GM12878 (cell line): ENCODE results near the gene SVOP. TPM values are rescaled to one million over a fixed set of nuclear protein-coding genes. Genes with fewer than 3 reads are reported as not detected.

Experiments
- ATAC-seq: fragments of 200-7000 bp; cut with Tn5 transposase; 3 replicates; pipeline ENCODE4 v1.9.1; 2020; ENCODE audit warnings: mild to moderate bottlenecking, moderate library complexity
- BruUV-seq: library from RNA; stranded (reverse); fragments of 400-500 nt; replicated peaks from 2 replicates; lab custom pipeline; 2021; lab: Mats Ljungman, UMichigan
- CTCF ChIA-PET: fragments of 300-600 bp; sonication (Branson Sonifier 250); formaldehyde crosslinking; extraction: SDS; loops from one replicate; lab custom pipeline; 2021; ENCODE audit warnings: inconsistent platforms; lab: Yijun Ruan, JAX
- POLR2A ChIA-PET: fragments of 350-600 bp; formaldehyde crosslinking; extraction: SDS; loops from one replicate; lab custom pipeline; 2021; ENCODE audit warnings: inconsistent platforms; lab: Charles Lee
- RAD21 ChIA-PET: fragments of 300-600 bp; sonication (Branson Sonifier 250); formaldehyde crosslinking; loops from one replicate; lab custom pipeline; 2023; ENCODE audit warnings: antibody characterized with exemption; ENCODE audit not compliant: unreplicated experiment; lab: Charles Lee
- SMC1A ChIA-PET: fragments of 300-600 bp; sonication (Branson Sonifier 250); formaldehyde crosslinking; loops from one replicate; lab custom pipeline; 2023; ENCODE audit not compliant: unreplicated experiment, uncharacterized antibody; lab: Charles Lee
- DNase-seq: peaks from one replicate; pipeline ENCODE4 v3.0.0-alpha.2; 2011; ENCODE audit warnings: low read depth, low spot score
- FAIRE-seq: peaks from 3 replicates; lab custom pipeline; 2011; peaks lifted over from hg19 to GRCh38; lab: Jason Lieb, UNC
- H2AFZ ChIP-seq: 2 replicates; pipeline ENCODE4 v1.6.0; 2011; ENCODE audit warnings: low read depth, low read length, control low read depth; ENCODE audit not compliant: control insufficient read depth
- H3K27ac ChIP-seq: 2 replicates; pipeline ENCODE4 v1.5.1; 2011; ENCODE audit warnings: control low read depth; ENCODE audit not compliant: control insufficient read depth, insufficient read depth
- H3K27me3 ChIP-seq, 2 experiments: replicated peaks in 1 of 2; 2 replicates each; pipeline versions ENCODE4 v1.6.0 to v1.6.1; 2011; ENCODE audit warnings: low read length in 1 of 2; ENCODE audit not compliant: control insufficient read depth in 2 of 2, insufficient read depth in 2 of 2
- H3K36me3 ChIP-seq, 2 experiments: 2 replicates each; pipeline ENCODE4 v1.5.1; 2011; ENCODE audit warnings: low read length in 1 of 2; ENCODE audit not compliant: control insufficient read depth in 2 of 2, insufficient read depth in 2 of 2
- H3K4me1 ChIP-seq: 2 replicates; pipeline ENCODE4 v1.6.1; 2011; ENCODE audit warnings: mild to moderate bottlenecking, low read length, moderate library complexity, mixed read lengths; ENCODE audit not compliant: control insufficient read depth, insufficient read depth
- H3K4me2 ChIP-seq: 2 replicates; pipeline ENCODE4 v1.6.0; 2011; ENCODE audit warnings: control low read depth; ENCODE audit not compliant: control insufficient read depth, insufficient read depth
- H3K4me3 ChIP-seq: fragments of 200-600 bp; sonication (generic); 2 replicates; pipeline ENCODE4 v1.5.1; 2016
- H3K79me2 ChIP-seq: 2 replicates; pipeline ENCODE4 v1.6.0; 2011; ENCODE audit warnings: low read length; ENCODE audit not compliant: control insufficient read depth, insufficient read depth
- H3K9ac ChIP-seq: 2 replicates; pipeline ENCODE4 v1.8.0; 2011; ENCODE audit warnings: low read length, control low read depth, mixed read lengths; ENCODE audit not compliant: control insufficient read depth, insufficient read depth
- H3K9me3 ChIP-seq: replicated peaks from 3 replicates; pipeline ENCODE4 v1.5.1; 2011; ENCODE audit warnings: mild to moderate bottlenecking, low read length; ENCODE audit not compliant: control insufficient read depth, insufficient read depth
- H4K20me1 ChIP-seq: 2 replicates; pipeline ENCODE4 v1.6.0; 2011; ENCODE audit not compliant: control insufficient read depth, insufficient read depth
- MTA3 ChIP-seq: IDR thresholded peaks from 2 replicates; pipeline ENCODE4 v1.6.1; 2012; ENCODE audit warnings: low read length, inconsistent platforms, borderline replicate concordance
- ZBTB40 ChIP-seq: fragments of 450-650 bp; IDR thresholded peaks from 2 replicates; pipeline ENCODE4 v1.6.1; 2016; ENCODE audit warnings: mild to moderate bottlenecking, moderate library complexity, borderline replicate concordance
- WGBS: methylation state at CpG from one replicate; pipeline ENCODE4 v1.1.6; 2016; ENCODE audit warnings: low lambda C conversion rate; ENCODE audit not compliant: insufficient replicate concordance, insufficient coverage; ENCODE audit errors: missing lambda C conversion rate; 5-methylcytosine and 5-hydroxymethylcytosine counted together
- in situ Hi-C: fragments of 300-500 bp; cut with MboI; formaldehyde crosslinking; loops from 9 replicates; pipeline ENCODE4 v1.14.3; 2018; ENCODE audit warnings: mixed read lengths
- intact Hi-C: fragments of 100-400 bp; cut with micrococcal nuclease; formaldehyde crosslinking; loops from one replicate; pipeline ENCODE4 v1.14.2; 2022; ENCODE audit not compliant: unreplicated experiment
- polyA plus RNA-seq, 11 experiments: library from polyadenylated mRNA; depleted of rRNA in 4 of 11; unstranded in 6 of 11; stranded (reverse) in 5 of 11; fragments of >200 nt; fragmentation: Nextera tagmentation in 4 of 11; fragmentation: Illumina TruSeq in 1 of 11; extraction: Ambion mirVana in 4 of 11; extraction: Trizol in 1 of 11; gene quantifications; 1 replicate in 1 of 11; 2 replicates in 10 of 11; pipeline versions ENCODE4 v1.2.1 to v1.2.3, GENCODE V29; 2011 to 2016; ENCODE audit warnings: inconsistent platforms in 2 of 11, missing spikeins in 2 of 11, low read depth in 1 of 11
- total RNA-seq, 4 experiments: library from RNA; depleted of rRNA in 3 of 4; stranded (reverse); fragments of >200 nt in 3 of 4; fragmentation: Illumina TruSeq in 1 of 4; extraction: Trizol in 1 of 4; gene quantifications; 2 replicates each; pipeline versions ENCODE4 v1.2.1 to v1.2.3, GENCODE V29; 2013 to 2021

Gene SVOP
- total and polyA plus RNA-seq, 10 of the 15 experiments (the other 5 are each of a cell fraction or from before 2014, with no cell fraction given), result under 0.01 TPM; not detected in 9

- in situ Hi-C loops (no loop called here), intact Hi-C loops (no loop called here)
- 83% methylated on average over 5 of the region's 5 CpGs for WGBS
- H3K27me3 ChIP-seq, result no peaks in the 10 kb centered on the region
- H3K9me3 ChIP-seq, result no peaks in the 10 kb centered on the region; the same call in 2 of the 3 replicates
- CTCF ChIA-PET, result no interaction called here
- SMC1A ChIA-PET, result no interaction called here
- no peak overlapping the region for H2AFZ ChIP-seq
- H3K4me2 ChIP-seq, result no peak overlapping the region
- H4K20me1 ChIP-seq, result no peaks in the 10 kb centered on the region
- RAD21 ChIA-PET, result no interaction called here
- DNase-seq (no peak), ATAC-seq (no peak), FAIRE-seq (no peak)
- peaks cover 5% of the 10 kb centered on the region for H3K4me1 ChIP-seq
- no peak overlapping the region for H3K9ac ChIP-seq
- no peak overlapping the region for H3K27ac ChIP-seq
- H3K79me2 ChIP-seq, result no peaks in the 10 kb centered on the region
- no TSS peak for BruUV-seq
- H3K36me3 ChIP-seq, result no peaks in the 10 kb centered on the region; a peak in 1 of 4 replicates
- H3K4me3 ChIP-seq, result no peak overlapping the region
- POLR2A ChIA-PET, result interaction anchor here (0.6 kb wide), 1 partner anchor 14 kb away, joined by 5 read pairs; no protein-coding TSS in a partner anchor
- TF ChIP-seq ZBTB40 (peak; percentile 82), MTA3 (no peak)
These were observed 44.4 kb upstream of the SVOP start for GRCh38 chr12:109065154-109065852.
